HEK293 (cell line): Measurements from ENCODE around the gene AGK.

Experiments
- CTCF ChIA-PET: fragments of 350-600 bp; formaldehyde crosslinking; extraction: SDS; loops from one replicate; lab custom pipeline; 2021; ENCODE audit warnings: antibody characterized with exemption; lab: Yijun Ruan, JAX
- POLR2A ChIA-PET: fragments of 300-600 bp; formaldehyde crosslinking; extraction: SDS; loops from one replicate; lab custom pipeline; 2020; ENCODE audit warnings: antibody characterized with exemption, inconsistent platforms; lab: Yijun Ruan, JAX
- H3K27ac ChIP-seq: fragments of 200-500 bp; sonication (Bioruptor generic); 2 replicates; pipeline ENCODE4 v1.5.1; 2014; ENCODE audit warnings: low read depth, low read length, control low read depth, inconsistent platforms; ENCODE audit errors: extremely low read depth
- H3K36me3 ChIP-seq, 2 experiments: fragments of 200-500 bp in 1 of 2; sonication (Bioruptor generic) in 1 of 2; 1 replicate in 1 of 2; 2 replicates in 1 of 2; pipeline ENCODE4 v1.5.1; 2014 to 2017; ENCODE audit warnings: inconsistent platforms in 2 of 2, low read length in 2 of 2; ENCODE audit not compliant: control insufficient read depth in 2 of 2, insufficient read depth in 1 of 2
- H3K4me1 ChIP-seq: fragments of 200-500 bp; sonication (Bioruptor generic); 2 replicates; pipeline ENCODE4 v1.5.1; 2014; ENCODE audit warnings: mild to moderate bottlenecking, low read length, inconsistent platforms; ENCODE audit not compliant: control insufficient read depth, insufficient read depth
- H3K4me3 ChIP-seq: 2 replicates; pipeline ENCODE4 v1.5.1; 2011; ENCODE audit warnings: low read depth, mild to moderate bottlenecking, control low read depth, low read length, moderate library complexity
- H3K9me3 ChIP-seq: fragments of 200-500 bp; sonication (Bioruptor generic); 2 replicates; pipeline ENCODE4 v1.5.1; 2014; ENCODE audit warnings: low read depth, low read length, inconsistent platforms; ENCODE audit not compliant: control insufficient read depth, insufficient read depth
- HOXA7 ChIP-seq: sonication (generic); formaldehyde crosslinking; IDR thresholded peaks from 2 replicates; pipeline ENCODE4 v1.8.1; 2022; ENCODE audit warnings: missing genetic modification reagents, borderline replicate concordance
- KLF16 ChIP-seq: fragments of 450-650 bp; formaldehyde crosslinking; IDR thresholded peaks from 2 replicates; pipeline ENCODE4 v1.5.1; 2017; ENCODE audit warnings: missing biosample characterization, missing genetic modification characterization
- SCRT1 ChIP-seq: fragments of 450-650 bp; formaldehyde crosslinking; IDR thresholded peaks from 2 replicates; pipeline ENCODE4 v1.5.1; 2016; ENCODE audit warnings: missing biosample characterization, missing genetic modification characterization, borderline replicate concordance
- TRIM28 ChIP-seq: IDR thresholded peaks from 2 replicates; pipeline ENCODE4 v1.6.1; 2011; ENCODE audit warnings: low read length, control low read depth, borderline replicate concordance
- ZBTB17 ChIP-seq: fragments of 450-650 bp; formaldehyde crosslinking; IDR thresholded peaks from 2 replicates; pipeline ENCODE4 v1.5.1; 2016; ENCODE audit warnings: missing biosample characterization, missing genetic modification characterization
- ZNF146 ChIP-seq: fragments of 450-650 bp; formaldehyde crosslinking; IDR thresholded peaks from 2 replicates; pipeline ENCODE4 v1.5.1; 2016; ENCODE audit warnings: missing biosample characterization, missing genetic modification characterization
- ZNF274 ChIP-seq, 2 experiments: fragments of 200-500 bp in 1 of 2; fragments of 450-650 bp in 1 of 2; sonication (Bioruptor generic) in 1 of 2; formaldehyde crosslinking in 1 of 2; IDR thresholded peaks; 2 replicates each; pipeline versions ENCODE4 v1.5.1 to v1.6.1; 2014 to 2016; ENCODE audit warnings: borderline replicate concordance in 1 of 2, inconsistent platforms in 1 of 2, low read length in 1 of 2, missing biosample characterization in 1 of 2, missing genetic modification characterization in 1 of 2
- ZNF324 ChIP-seq: fragments of 450-650 bp; formaldehyde crosslinking; IDR thresholded peaks from 2 replicates; pipeline ENCODE4 v1.5.1; 2016; ENCODE audit warnings: missing biosample characterization, missing genetic modification characterization
- ZNF366 ChIP-seq: fragments of 450-650 bp; formaldehyde crosslinking; conservative IDR thresholded peaks from 2 replicates; pipeline ENCODE4 v1.5.1; 2016; ENCODE audit warnings: missing biosample characterization, missing genetic modification characterization
- ZNF549 ChIP-seq: fragments of 450-650 bp; IDR thresholded peaks from 2 replicates; pipeline ENCODE4 v1.5.1; 2018; ENCODE audit warnings: missing biosample characterization, missing genetic modification characterization, mild to moderate bottlenecking, inconsistent platforms, moderate library complexity
- ZNF561 ChIP-seq: fragments of 450-650 bp; IDR thresholded peaks from 2 replicates; pipeline ENCODE4 v1.5.1; 2018; ENCODE audit warnings: missing biosample characterization, missing genetic modification characterization, borderline replicate concordance
- ZNF660 ChIP-seq: fragments of 450-650 bp; IDR thresholded peaks from 2 replicates; pipeline ENCODE4 v1.5.1; 2018; ENCODE audit warnings: missing biosample characterization, mild to moderate bottlenecking, missing genetic modification characterization
- TF ChIP-seq, protein P1 (sequence below): IDR thresholded peaks from 2 replicates; pipeline ENCODE4 v1.6.1; 2011; ENCODE audit warnings: mild to moderate bottlenecking, low read depth, low read length, borderline replicate concordance
- TF ChIP-seq, protein P2 (sequence below): fragments of 450-650 bp; formaldehyde crosslinking; IDR thresholded peaks from 2 replicates; pipeline ENCODE4 v1.5.1; 2016; ENCODE audit warnings: missing biosample characterization, missing genetic modification characterization, borderline replicate concordance
- TF ChIP-seq, protein P3 (sequence below): fragments of 450-650 bp; formaldehyde crosslinking; IDR thresholded peaks from 2 replicates; pipeline ENCODE4 v1.5.1; 2016; ENCODE audit warnings: missing biosample characterization, missing genetic modification characterization
- TF ChIP-seq, protein P4 (sequence below): fragments of 450-650 bp; formaldehyde crosslinking; IDR thresholded peaks from 2 replicates; pipeline ENCODE4 v1.5.1; 2016; ENCODE audit warnings: missing biosample characterization, missing genetic modification characterization
- TF ChIP-seq, protein P5 (sequence below): fragments of 450-650 bp; formaldehyde crosslinking; IDR thresholded peaks from 2 replicates; pipeline ENCODE4 v1.5.1; 2016; ENCODE audit warnings: missing biosample characterization, missing genetic modification characterization
- TF ChIP-seq, protein P6 (sequence below): fragments of 450-650 bp; formaldehyde crosslinking; IDR thresholded peaks from 2 replicates; pipeline ENCODE4 v1.5.1; 2016; ENCODE audit warnings: missing biosample characterization, missing genetic modification characterization

AGK gene

DNA sequence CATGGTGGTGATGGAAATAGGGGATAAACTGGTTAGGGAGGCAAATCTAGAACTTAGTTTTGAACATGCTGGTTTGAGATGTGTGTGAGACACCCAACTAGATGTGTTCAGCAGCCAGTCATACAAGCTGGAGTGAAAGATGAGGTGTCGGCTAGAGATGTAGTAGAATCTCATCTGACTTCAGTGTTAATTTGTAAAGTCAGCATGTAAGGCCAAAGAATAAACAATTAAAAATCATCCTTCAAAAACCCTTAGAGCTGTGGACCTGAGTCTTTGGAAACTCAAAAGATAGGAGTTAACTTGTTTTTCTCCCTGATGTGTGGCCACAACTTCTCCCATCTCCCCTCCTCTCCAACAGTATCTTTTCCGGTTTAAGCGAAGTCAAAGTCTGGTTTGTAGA lies 22.8 kb upstream of the AGK start:
- CTCF ChIA-PET, result no interaction called here
- Histone ChIP-seq H3K27ac (no peak overlapping the region), H3K36me3 (no peaks in the 10 kb centered on the region), H3K4me3 (no peak overlapping the region), H3K4me1 (no peaks in the 10 kb centered on the region), H3K9me3 (no peaks in the 10 kb centered on the region)
- no peak for TF ChIP-seq ZNF549 (tag by site-specific recombination)
- no peak for TF ChIP-seq SCRT1
- TF ChIP-seq ZNF366 (tag by site-specific recombination), result no peak
- TF ChIP-seq HOXA7 (CRISPR knock-in tag), result no peak
- TF ChIP-seq ZNF146 (tag by site-specific recombination), result no peak
- TF ChIP-seq, protein P1, sequence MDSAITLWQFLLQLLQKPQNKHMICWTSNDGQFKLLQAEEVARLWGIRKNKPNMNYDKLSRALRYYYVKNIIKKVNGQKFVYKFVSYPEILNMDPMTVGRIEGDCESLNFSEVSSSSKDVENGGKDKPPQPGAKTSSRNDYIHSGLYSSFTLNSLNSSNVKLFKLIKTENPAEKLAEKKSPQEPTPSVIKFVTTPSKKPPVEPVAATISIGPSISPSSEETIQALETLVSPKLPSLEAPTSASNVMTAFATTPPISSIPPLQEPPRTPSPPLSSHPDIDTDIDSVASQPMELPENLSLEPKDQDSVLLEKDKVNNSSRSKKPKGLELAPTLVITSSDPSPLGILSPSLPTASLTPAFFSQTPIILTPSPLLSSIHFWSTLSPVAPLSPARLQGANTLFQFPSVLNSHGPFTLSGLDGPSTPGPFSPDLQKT, result no peak
- TF ChIP-seq, protein P2, sequence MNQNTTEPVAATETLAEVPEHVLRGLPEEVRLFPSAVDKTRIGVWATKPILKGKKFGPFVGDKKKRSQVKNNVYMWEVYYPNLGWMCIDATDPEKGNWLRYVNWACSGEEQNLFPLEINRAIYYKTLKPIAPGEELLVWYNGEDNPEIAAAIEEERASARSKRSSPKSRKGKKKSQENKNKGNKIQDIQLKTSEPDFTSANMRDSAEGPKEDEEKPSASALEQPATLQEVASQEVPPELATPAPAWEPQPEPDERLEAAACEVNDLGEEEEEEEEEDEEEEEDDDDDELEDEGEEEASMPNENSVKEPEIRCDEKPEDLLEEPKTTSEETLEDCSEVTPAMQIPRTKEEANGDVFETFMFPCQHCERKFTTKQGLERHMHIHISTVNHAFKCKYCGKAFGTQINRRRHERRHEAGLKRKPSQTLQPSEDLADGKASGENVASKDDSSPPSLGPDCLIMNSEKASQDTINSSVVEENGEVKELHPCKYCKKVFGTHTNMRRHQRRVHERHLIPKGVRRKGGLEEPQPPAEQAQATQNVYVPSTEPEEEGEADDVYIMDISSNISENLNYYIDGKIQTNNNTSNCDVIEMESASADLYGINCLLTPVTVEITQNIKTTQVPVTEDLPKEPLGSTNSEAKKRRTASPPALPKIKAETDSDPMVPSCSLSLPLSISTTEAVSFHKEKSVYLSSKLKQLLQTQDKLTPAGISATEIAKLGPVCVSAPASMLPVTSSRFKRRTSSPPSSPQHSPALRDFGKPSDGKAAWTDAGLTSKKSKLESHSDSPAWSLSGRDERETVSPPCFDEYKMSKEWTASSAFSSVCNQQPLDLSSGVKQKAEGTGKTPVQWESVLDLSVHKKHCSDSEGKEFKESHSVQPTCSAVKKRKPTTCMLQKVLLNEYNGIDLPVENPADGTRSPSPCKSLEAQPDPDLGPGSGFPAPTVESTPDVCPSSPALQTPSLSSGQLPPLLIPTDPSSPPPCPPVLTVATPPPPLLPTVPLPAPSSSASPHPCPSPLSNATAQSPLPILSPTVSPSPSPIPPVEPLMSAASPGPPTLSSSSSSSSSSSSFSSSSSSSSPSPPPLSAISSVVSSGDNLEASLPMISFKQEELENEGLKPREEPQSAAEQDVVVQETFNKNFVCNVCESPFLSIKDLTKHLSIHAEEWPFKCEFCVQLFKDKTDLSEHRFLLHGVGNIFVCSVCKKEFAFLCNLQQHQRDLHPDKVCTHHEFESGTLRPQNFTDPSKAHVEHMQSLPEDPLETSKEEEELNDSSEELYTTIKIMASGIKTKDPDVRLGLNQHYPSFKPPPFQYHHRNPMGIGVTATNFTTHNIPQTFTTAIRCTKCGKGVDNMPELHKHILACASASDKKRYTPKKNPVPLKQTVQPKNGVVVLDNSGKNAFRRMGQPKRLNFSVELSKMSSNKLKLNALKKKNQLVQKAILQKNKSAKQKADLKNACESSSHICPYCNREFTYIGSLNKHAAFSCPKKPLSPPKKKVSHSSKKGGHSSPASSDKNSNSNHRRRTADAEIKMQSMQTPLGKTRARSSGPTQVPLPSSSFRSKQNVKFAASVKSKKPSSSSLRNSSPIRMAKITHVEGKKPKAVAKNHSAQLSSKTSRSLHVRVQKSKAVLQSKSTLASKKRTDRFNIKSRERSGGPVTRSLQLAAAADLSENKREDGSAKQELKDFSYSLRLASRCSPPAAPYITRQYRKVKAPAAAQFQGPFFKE (tag by site-specific recombination), result no peak
- POLR2A ChIA-PET, result no interaction called here

DNA sequence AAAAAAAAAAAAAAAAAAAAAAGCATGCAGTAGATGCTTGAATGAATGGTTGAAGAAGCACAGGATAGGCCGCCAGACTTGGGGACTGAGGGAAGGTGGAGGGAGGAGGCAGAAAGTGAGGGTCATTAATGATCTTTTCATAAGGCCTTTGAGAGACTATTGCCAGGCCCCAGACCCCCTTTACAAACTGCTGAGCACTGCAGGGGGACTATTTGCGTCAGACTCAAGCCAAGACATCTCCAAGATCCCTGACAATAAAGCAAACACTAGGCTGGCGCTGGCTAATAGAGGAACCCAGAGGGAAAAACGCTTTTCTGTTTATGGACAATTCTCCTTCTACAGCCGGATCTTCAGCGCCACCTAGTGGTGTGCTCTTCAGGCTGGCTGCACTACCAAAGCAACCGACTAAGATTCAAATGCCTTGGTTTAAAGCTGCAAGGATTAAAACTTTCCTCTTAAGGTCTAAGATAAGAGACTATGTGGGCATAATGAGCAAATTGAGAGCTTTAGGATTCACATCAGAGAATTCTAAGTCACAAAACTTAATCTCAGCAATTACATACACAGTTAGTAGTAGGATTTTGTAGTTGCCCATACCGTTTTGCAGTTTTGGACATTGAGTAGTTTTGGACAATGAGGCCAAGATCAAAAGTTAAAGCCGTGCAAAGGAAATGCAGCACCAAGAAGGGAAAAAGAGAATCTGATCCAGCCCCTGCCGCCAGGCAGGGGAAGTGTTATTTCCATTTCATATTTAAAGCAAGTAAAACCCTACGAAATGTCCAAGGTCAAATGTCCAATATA lies 17.9 kb upstream of the AGK start:
- H3K4me1 ChIP-seq, result no peaks in the 10 kb centered on the region
- H3K4me3 ChIP-seq, result no peak overlapping the region
- H3K9me3 ChIP-seq, result no peaks in the 10 kb centered on the region
- no peak overlapping the region for H3K27ac ChIP-seq
- ChIA-PET POLR2A (interaction anchor here (1.3 kb wide), 1 partner anchor 15 kb away, joined by 3 read pairs; no protein-coding TSS in a partner anchor), CTCF (interaction anchor here (0.5 to 2.7 kb wide), 35 partner anchors 8 to 1020 kb away, joined by 3 to 13 read pairs (median 4); no protein-coding TSS in a partner anchor)
- no peaks in the 10 kb centered on the region for H3K36me3 ChIP-seq
- TF ChIP-seq, protein P3, sequence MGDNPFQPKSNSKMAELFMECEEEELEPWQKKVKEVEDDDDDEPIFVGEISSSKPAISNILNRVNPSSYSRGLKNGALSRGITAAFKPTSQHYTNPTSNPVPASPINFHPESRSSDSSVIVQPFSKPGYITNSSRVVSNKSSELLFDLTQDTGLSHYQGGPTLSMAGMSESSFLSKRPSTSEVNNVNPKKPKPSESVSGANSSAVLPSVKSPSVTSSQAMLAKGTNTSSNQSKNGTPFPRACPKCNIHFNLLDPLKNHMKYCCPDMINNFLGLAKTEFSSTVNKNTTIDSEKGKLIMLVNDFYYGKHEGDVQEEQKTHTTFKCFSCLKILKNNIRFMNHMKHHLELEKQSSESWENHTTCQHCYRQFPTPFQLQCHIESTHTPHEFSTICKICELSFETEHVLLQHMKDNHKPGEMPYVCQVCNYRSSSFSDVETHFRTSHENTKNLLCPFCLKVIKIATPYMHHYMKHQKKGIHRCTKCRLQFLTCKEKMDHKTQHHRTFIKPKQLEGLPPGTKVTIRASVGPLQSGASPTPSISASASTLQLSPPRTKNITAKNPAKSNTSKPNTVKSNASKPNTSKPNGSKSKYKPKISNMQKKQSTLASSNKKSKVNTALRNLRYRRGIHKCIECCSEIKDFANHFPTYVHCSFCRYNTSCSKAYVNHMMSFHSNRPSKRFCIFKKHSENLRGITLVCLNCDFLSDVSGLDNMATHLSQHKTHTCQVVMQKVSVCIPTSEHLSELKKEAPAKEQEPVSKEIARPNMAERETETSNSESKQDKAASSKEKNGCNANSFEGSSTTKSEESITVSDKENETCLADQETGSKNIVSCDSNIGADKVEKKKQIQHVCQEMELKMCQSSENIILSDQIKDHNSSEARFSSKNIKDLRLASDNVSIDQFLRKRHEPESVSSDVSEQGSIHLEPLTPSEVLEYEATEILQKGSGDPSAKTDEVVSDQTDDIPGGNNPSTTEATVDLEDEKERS (tag by site-specific recombination), result no peak
- no peak for TF ChIP-seq ZNF274 (IDR thresholded peaks at IDR 0.05; ENCODE audit: low read length)
- no peak for TF ChIP-seq ZNF274 (tag by site-specific recombination; IDR thresholded peaks at IDR 0.05; ENCODE audit: borderline replicate concordance)
- TF ChIP-seq, protein P4, sequence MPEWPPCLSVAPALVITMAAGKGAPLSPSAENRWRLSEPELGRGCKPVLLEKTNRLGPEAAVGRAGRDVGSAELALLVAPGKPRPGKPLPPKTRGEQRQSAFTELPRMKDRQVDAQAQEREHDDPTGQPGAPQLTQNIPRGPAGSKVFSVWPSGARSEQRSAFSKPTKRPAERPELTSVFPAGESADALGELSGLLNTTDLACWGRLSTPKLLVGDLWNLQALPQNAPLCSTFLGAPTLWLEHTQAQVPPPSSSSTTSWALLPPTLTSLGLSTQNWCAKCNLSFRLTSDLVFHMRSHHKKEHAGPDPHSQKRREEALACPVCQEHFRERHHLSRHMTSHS (tag by site-specific recombination), result no peak
- TF ChIP-seq TRIM28, result peak; percentile 33; the same call in 1 of the 2 replicates
- TF ChIP-seq ZNF324 (tag by site-specific recombination), result no peak
- no peak for TF ChIP-seq KLF16 (tag by site-specific recombination)
- TF ChIP-seq ZNF660 (tag by site-specific recombination), result peak; percentile 83; the same call in 1 of the 2 replicates
- TF ChIP-seq, protein P5, sequence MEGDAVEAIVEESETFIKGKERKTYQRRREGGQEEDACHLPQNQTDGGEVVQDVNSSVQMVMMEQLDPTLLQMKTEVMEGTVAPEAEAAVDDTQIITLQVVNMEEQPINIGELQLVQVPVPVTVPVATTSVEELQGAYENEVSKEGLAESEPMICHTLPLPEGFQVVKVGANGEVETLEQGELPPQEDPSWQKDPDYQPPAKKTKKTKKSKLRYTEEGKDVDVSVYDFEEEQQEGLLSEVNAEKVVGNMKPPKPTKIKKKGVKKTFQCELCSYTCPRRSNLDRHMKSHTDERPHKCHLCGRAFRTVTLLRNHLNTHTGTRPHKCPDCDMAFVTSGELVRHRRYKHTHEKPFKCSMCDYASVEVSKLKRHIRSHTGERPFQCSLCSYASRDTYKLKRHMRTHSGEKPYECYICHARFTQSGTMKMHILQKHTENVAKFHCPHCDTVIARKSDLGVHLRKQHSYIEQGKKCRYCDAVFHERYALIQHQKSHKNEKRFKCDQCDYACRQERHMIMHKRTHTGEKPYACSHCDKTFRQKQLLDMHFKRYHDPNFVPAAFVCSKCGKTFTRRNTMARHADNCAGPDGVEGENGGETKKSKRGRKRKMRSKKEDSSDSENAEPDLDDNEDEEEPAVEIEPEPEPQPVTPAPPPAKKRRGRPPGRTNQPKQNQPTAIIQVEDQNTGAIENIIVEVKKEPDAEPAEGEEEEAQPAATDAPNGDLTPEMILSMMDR (tag by site-specific recombination), result peak; percentile 71
- TF ChIP-seq, protein P6, sequence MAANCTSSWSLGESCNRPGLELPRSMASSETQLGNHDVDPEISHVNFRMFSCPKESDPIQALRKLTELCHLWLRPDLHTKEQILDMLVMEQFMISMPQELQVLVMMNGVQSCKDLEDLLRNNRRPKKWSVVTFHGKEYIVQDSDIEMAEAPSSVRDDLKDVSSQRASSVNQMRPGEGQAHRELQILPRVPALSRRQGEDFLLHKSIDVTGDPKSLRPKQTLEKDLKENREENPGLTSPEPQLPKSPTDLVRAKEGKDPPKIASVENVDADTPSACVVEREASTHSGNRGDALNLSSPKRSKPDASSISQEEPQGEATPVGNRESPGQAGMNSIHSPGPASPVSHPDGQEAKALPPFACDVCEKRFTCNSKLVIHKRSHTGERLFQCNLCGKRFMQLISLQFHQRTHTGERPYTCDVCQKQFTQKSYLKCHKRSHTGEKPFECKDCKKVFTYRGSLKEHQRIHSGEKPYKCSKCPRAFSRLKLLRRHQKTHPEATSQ (tag by site-specific recombination), result no peak
- TF ChIP-seq ZBTB17 (tag by site-specific recombination), result peak; percentile 42; the same call in 1 of the 2 replicates
- TF ChIP-seq ZNF561 (tag by site-specific recombination), result peak; percentile 87; the same call in 1 of the 2 replicates
